ENCODE results near the gene NCOR2.

Gene NCOR2

DNA sequence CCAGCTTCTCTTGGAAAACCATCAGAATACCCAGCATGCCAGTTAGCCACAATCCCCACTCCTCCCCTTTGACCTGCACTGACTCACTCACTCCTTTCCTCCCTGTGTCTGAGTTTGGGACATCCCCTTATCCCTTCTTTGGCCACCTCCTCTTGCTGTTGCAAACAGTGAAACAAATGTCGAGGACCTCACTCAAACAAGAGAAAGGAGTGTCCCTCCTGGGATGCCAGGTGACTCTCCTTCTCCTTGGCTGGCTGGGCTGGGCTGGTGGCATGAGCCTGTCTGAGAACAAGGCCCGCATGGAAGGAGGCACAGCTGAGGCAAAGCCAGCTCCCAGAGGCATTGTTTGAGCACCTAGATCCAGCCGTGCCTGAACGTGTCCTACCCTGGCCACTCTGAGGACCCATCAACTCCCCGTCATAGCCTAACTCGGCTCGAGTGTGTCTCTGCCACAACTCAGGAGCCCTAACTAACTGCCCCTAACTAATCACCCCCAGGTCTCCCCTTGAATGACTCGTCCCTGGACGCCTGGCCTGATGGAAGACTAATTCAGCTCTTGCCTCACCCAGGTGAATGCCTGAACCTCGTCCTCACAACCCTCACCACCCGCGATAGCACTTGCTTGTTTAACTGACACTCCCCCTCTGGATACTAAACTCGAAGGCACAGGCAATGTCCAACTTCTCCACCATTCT is 43.0 kb downstream of the NCOR2 start:
- DNase-seq: no peak

- no peak for DNase-seq
These were observed 44.3 kb downstream of the NCOR2 start for GRCh38 chr12:124523071-124523470.

DNA sequence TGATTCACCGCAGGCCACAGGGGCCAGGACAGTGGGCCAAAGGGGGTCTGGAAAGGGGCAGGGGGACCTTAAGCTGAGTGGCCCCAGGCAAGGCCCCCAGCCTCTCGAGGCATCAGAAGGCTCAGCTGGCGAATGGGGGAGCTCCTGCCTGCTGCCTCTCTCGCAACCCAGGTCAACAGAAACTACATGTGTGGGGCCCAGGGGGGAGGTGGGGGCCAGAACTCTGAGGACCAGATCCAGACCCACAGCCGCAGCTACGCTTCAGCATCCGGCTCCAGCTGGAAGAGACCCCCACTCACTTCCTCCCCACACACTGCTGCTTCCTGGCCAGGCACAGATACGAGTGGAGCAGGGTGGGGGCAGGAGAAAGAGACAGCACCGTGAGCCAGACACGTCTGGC is 46.5 kb downstream of the NCOR2 start:
- DNase-seq: no peak

- DNase-seq: no peak
These were observed 47.1 kb downstream of the NCOR2 start for GRCh38 chr12:124520265-124520701.

DNA sequence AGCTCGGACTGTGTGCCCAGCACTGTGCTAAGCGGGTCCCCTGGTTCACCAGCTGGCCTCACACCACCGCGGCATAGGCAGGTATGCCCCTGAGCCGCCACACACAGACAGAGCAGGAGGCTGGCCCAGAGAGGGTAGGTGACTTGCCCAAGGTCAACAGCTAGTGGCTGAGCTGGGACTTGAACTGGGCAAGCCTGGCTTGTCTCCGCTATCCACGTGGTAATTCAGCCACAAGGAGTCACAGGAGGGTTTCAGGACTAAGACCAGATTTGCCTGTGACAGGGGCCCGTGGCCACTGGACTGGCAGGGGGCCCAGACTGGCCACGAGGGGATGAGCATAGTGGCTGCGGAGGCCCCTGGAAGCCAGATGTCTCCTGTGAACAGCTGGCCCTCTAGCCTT is 47.7 kb downstream of the NCOR2 start:
- DNase-seq: no peak

DNA sequence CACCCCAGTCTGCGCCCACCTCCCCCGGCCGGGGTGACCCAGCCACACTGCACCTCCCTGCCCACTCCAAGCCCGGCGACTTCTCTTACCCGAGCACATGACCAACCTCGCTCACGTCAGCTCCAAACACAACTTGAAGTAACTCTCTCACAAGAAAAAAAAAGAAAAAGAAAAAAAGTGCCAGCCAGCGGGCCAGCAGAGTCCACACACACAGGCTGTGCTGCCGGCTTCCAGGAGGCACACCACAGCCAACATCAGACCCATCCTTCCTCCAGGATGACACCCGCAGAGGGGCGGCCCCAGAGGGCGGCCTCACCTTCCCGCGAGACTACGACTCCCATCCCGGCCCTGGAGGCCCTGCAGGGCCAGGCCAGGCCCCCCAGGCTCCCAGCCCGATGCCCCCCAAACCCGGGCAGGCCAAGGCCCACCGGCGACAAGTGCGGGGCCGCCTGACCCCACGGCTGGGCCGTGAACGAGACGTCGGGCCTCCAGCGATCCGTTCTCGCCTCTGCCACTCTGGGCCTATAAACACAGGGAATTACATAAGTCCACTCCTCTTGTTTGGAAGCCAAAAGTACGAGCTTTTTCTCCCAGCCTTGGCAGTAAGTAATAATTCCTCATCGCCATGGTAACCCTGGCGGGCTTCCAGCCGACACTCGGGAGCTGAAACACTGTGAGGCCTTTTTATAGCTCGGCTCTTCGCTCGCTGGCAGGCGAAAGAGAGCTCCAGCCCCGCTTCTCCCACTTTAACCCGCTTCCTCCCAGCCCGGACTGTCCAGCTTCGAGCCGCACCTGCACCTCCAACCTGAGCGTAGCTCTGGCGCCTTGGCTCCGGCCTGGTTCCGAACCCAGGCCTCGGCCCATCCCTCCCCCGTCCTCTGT is 49.1 kb downstream of the NCOR2 start:
- no peak for DNase-seq

Measured in activated naive CD4-positive, alpha-beta T cell treated with Interleukin-2 at 50 U/mL for 16 hours (primary cell).